HEK293T (cell line): ENCODE measurements around the gene WIPF2.

ENCODE experiments used
- CTCF ChIA-PET: fragments of 350-600 bp; formaldehyde crosslinking; extraction: SDS; loops from one replicate; lab custom pipeline; 2021; ENCODE audit warnings: antibody characterized with exemption, inconsistent platforms; lab: Yijun Ruan, JAX
- POLR2A ChIA-PET: fragments of 350-600 bp; formaldehyde crosslinking; extraction: SDS; loops from one replicate; lab custom pipeline; 2020; ENCODE audit warnings: antibody characterized with exemption, inconsistent platforms; lab: Yijun Ruan, JAX
- DNase-seq: peaks from one replicate; pipeline ENCODE4 v3.0.0; 2012; ENCODE audit warnings: mixed read lengths; ENCODE audit errors: extremely low spot score
- ARNT ChIP-seq: fragments of 450-650 bp; IDR thresholded peaks from 2 replicates; pipeline ENCODE4 v1.6.1; 2017; ENCODE audit warnings: mild to moderate bottlenecking
- BHLHE40 ChIP-seq: fragments of 450-650 bp; IDR thresholded peaks from 2 replicates; pipeline ENCODE4 v1.6.1; 2016; ENCODE audit warnings: mild to moderate bottlenecking, moderate library complexity, borderline replicate concordance
- CTBP1 ChIP-seq: fragments of 450-650 bp; IDR thresholded peaks from 2 replicates; pipeline ENCODE4 v1.6.1; 2016; ENCODE audit warnings: borderline replicate concordance
- ELF4 ChIP-seq: fragments of 450-650 bp; IDR thresholded peaks from 2 replicates; pipeline ENCODE4 v1.6.1; 2017; ENCODE audit warnings: antibody characterized with exemption
- FOXA1 ChIP-seq: fragments of 450-650 bp; IDR thresholded peaks from 2 replicates; pipeline ENCODE4 v1.6.1; 2016; ENCODE audit warnings: mild to moderate bottlenecking
- FOXK2 ChIP-seq: fragments of 450-650 bp; IDR thresholded peaks from 2 replicates; pipeline ENCODE4 v1.6.1; 2016; ENCODE audit warnings: mild to moderate bottlenecking
- FOXM1 ChIP-seq: fragments of 450-650 bp; IDR thresholded peaks from 2 replicates; pipeline ENCODE4 v1.6.1; 2017; ENCODE audit warnings: mild to moderate bottlenecking, borderline replicate concordance
- HDGF ChIP-seq: fragments of 450-650 bp; IDR thresholded peaks from 2 replicates; pipeline ENCODE4 v1.6.1; 2017; ENCODE audit warnings: antibody characterized with exemption, borderline replicate concordance
- L3MBTL2 ChIP-seq: fragments of 450-650 bp; conservative IDR thresholded peaks from 2 replicates; pipeline ENCODE4 v1.6.1; 2016; ENCODE audit warnings: mild to moderate bottlenecking
- LEF1 ChIP-seq: fragments of 450-650 bp; IDR thresholded peaks from 2 replicates; pipeline ENCODE4 v1.6.1; 2017; ENCODE audit warnings: mild to moderate bottlenecking, borderline replicate concordance
- NFRKB ChIP-seq: fragments of 450-650 bp; IDR thresholded peaks from 2 replicates; pipeline ENCODE4 v1.6.1; 2016; ENCODE audit warnings: mild to moderate bottlenecking, moderate library complexity
- PKNOX1 ChIP-seq: fragments of 450-650 bp; IDR thresholded peaks from 2 replicates; pipeline ENCODE4 v1.6.1; 2016
- SP1 ChIP-seq: fragments of 450-650 bp; IDR thresholded peaks from 2 replicates; pipeline ENCODE4 v1.6.1; 2017
- SUZ12 ChIP-seq: fragments of 450-650 bp; IDR thresholded peaks from 2 replicates; pipeline ENCODE4 v1.6.1; 2016; ENCODE audit warnings: mild to moderate bottlenecking
- TARDBP ChIP-seq: fragments of 450-650 bp; IDR thresholded peaks from 2 replicates; pipeline ENCODE4 v1.6.1; 2016
- ZNF384 ChIP-seq: fragments of 450-650 bp; IDR thresholded peaks from 2 replicates; pipeline ENCODE4 v1.6.1; 2016

WIPF2 gene

GRCh38 chr17:40309031-40309948 is 90.2 kb downstream of the WIPF2 start, which contains the start of gene RARA:
Gene RARA (plus strand): TSS chr17:40309180. CDS start chr17:40331219, 22,039 bp downstream.
- no peak for TF ChIP-seq ZNF384
- TF ChIP-seq HDGF, result no peak
- TF ChIP-seq L3MBTL2, result no peak
- TF ChIP-seq FOXM1, result no peak
- no peak for TF ChIP-seq FOXA1
- no peak for TF ChIP-seq FOXK2
- TF ChIP-seq ELF4, result no peak
- no peak for TF ChIP-seq NFRKB
- no peak for TF ChIP-seq LEF1
- no peak for TF ChIP-seq ARNT
- POLR2A ChIA-PET, result interaction anchor here (1.0 to 2.1 kb wide), 5 partner anchors 8 to 53 kb away, joined by 3 to 8 read pairs (median 5); no protein-coding TSS in a partner anchor
- DNase-seq, result no peak
- CTCF ChIA-PET, result interaction anchor here (0.7 to 3.0 kb wide), 3 partner anchors 46 to 80 kb away, joined by 3 to 25 read pairs (median 5); no protein-coding TSS in a partner anchor

DNA sequence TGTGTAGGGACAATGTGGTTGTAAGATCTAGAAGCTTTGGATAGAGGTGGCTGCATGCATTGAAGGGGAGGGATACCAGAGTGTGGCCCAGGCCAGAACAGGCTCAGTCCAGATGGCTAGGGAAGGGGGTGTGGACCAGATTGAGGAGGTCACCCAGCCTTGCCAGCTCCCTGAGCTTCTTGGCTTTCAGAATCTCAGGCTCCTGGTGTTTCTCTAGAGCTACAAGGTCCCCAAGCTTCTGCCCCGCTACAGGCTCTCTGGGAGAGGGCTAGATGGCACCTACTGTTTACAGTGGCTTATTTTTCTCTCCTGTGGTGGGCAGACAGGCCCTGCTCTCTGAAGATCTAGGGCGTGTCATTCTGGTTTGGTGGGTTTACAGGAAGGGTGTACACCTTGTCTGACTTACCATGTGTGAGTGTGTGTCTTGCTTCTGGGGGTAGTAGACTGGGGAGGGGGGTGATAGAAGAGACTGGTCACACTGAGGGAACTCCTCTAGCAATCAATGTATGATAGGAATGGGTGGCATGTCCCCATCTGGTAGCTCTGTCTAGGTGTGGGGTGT is 90.9 kb downstream of the WIPF2 start:
- ChIA-PET CTCF (interaction anchor here (0.9 kb wide), 1 partner anchor 45 kb away, joined by 3 read pairs; no protein-coding TSS in a partner anchor), POLR2A (interaction anchor here (1.0 to 2.1 kb wide), 4 partner anchors 7 to 52 kb away, joined by 3 to 7 read pairs (median 4); no protein-coding TSS in a partner anchor)
- TF ChIP-seq FOXK2, result no peak
- no peak for TF ChIP-seq PKNOX1
- no peak for TF ChIP-seq L3MBTL2
- TF ChIP-seq SUZ12, result no peak
- no peak for TF ChIP-seq TARDBP
- TF ChIP-seq LEF1, result no peak
- TF ChIP-seq CTBP1, result no peak
- no peak for TF ChIP-seq ZNF384
- no peak for TF ChIP-seq BHLHE40
- TF ChIP-seq FOXA1, result no peak
- TF ChIP-seq ARNT, result no peak
- TF ChIP-seq FOXM1, result no peak
- TF ChIP-seq HDGF, result no peak
- no peak for TF ChIP-seq NFRKB
- TF ChIP-seq SP1, result no peak
- no peak for TF ChIP-seq ELF4
- no peak for DNase-seq

- POLR2A ChIA-PET, result interaction anchor here (1.4 kb wide), 1 partner anchor 51 kb away, joined by 5 read pairs; no protein-coding TSS in a partner anchor
- CTCF ChIA-PET, result no interaction called here
- no peak for DNase-seq
- no peak for TF ChIP-seq SP1
- TF ChIP-seq L3MBTL2, result no peak
- no peak for TF ChIP-seq BHLHE40
- TF ChIP-seq FOXA1, result no peak
- no peak for TF ChIP-seq ARNT
- TF ChIP-seq TARDBP, result no peak
- no peak for TF ChIP-seq HDGF
- TF ChIP-seq SUZ12, result no peak
- no peak for TF ChIP-seq LEF1
- no peak for TF ChIP-seq PKNOX1
- TF ChIP-seq CTBP1, result no peak
- no peak for TF ChIP-seq FOXM1
- TF ChIP-seq ZNF384, result no peak
Measured at GRCh38 chr17:40310882-40311391, 91.8 kb downstream of the WIPF2 start.

DNA sequence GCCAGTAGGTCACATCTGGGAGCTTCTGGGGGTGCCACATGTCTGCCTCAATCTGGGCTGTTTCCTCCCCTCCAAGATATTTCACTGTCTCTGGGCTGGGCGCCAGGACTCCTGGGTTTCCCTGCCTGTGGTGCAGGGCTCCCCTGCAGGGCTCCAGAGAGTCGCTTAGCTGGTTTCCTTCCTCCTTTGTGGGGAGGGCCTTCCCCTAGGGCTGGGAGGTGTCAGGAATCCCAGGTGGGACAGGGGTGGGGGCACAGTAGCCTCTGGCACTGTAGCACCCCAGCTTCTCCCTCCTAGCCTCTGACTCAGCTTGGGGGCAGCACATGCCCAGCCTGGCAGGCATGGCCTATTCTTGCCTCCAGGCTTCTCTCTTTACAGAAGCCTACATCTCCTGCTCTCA is 92.5 kb downstream of the WIPF2 start:
- DNase-seq, result no peak
- ChIA-PET POLR2A (no interaction called here), CTCF (no interaction called here)
- no peak for TF ChIP-seq ARNT

GRCh38 chr17:40312131-40312731 is 93.1 kb downstream of the WIPF2 start:
- POLR2A ChIA-PET, result no interaction called here
- no peak for DNase-seq
- TF ChIP-seq ZNF384, result no peak
- TF ChIP-seq SUZ12, result no peak
- TF ChIP-seq ARNT, result no peak
- no peak for TF ChIP-seq LEF1
- TF ChIP-seq FOXK2, result no peak
- no peak for TF ChIP-seq SP1
- no peak for TF ChIP-seq ELF4
- TF ChIP-seq BHLHE40, result no peak
- TF ChIP-seq HDGF, result no peak
- no peak for TF ChIP-seq CTBP1
- CTCF ChIA-PET, result interaction anchor here (1.1 kb wide), 1 partner anchor 43 kb away, joined by 3 read pairs; no protein-coding TSS in a partner anchor
